Hindlimb muscle (tissue), 1 donor: Measurements from ENCODE around the gene HSFX3. TPM values are rescaled to one million over a fixed set of nuclear protein-coding genes. Genes with fewer than 3 reads are reported as not detected.
"Not testable (repeated sequence)": the region's sequence is repeated elsewhere in the genome, so short reads cannot be mapped to it uniquely, and the experiment has no call there.

Experiments used
- DNase-seq: peaks from one replicate; pipeline ENCODE4 v3.0.0-alpha.2; 2013
- polyA plus RNA-seq: library from polyadenylated mRNA; unstranded; fragments of 120-200 nt; gene quantifications from one replicate; pipeline ENCODE4 v1.2.1, GENCODE V29; 2013; ENCODE audit not compliant: insufficient read length

The HSFX3 gene
- polyA plus RNA-seq, 1 donor: 0.77 TPM

GRCh38 chrX:149545545-149546543 lies 3.9 kb downstream of the HSFX3 start:
- not testable (repeated sequence) for DNase-seq

GRCh38 chrX:149541521-149542047 lies 8.1 kb downstream of the HSFX3 start:
- no peak for DNase-seq

- DNase-seq: peak; percentile 87
These were observed 8.9 kb downstream of the HSFX3 start, which contains the start of gene EOLA1 for GRCh38 chrX:149540621-149541520. Gene EOLA1 (plus strand): TSS chrX:149541012. CDS start chrX:149545631, 4,619 bp downstream.

- DNase-seq: peak; percentile 86
These were observed 9.5 kb downstream of the HSFX3 start for GRCh38 chrX:149540131-149540620.

- peak; percentile 89 for DNase-seq
These were observed 10.2 kb downstream of the HSFX3 start for GRCh38 chrX:149539283-149540130.

- DNase-seq: not testable (repeated sequence)
These were observed 12.2 kb downstream of the HSFX3 start for GRCh38 chrX:149537474-149537873.

DNA sequence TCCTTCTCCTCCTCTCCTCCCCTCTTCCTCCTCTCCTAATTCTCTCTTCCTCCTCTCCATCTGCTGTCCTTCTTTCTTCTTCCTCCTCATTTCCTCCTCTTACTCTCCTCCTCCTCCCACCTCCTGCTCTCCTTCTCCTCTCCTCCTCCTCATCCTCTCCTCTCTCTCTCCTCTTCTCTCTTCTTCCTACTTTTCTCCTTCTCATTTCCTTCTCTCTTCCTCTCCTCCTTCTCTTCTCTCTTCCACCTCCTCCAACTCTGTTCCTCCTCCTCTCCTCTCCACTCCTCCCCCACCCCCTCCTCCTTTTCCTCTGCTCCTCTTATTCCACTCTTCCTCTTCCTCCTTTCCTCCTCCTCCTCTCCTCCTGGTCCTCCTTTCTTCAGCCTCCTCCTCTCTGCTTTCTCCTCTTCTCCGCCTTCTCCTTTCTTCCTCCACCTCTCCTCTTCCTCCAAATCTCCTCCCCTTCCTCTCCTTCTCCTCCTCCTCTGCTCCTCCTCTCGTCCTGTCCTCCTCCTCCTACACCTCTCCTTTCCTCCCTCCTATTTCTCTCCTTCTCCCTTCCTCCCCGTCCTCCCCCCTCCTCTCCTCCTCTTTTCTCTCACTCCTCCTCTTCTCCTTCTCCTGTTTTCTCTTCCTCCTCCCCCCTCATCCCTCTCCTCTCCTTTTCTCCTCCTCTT lies 14.7 kb downstream of the HSFX3 start:
- DNase-seq: not testable (repeated sequence)

DNA sequence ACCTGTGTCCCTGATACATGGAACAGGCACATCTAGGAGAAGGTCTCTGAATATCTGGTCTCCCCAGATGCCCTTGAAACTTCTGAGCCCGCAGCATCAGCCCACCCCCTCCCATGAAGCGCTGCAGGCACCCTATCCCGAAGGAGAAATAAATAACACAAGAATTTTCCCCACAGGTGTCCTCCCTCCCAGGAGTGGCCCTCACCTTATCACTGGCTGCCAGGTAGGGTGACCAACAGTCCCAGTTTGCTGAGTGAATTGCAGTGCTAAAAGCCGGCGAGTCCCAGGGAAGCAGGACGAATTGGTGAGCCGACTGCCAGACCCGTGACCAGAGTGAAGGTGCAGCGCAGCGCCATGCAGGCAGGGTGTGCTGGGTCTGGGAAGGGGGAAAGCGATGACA lies 15.7 kb downstream of the HSFX3 start:
- DNase-seq: not testable (repeated sequence)

DNA sequence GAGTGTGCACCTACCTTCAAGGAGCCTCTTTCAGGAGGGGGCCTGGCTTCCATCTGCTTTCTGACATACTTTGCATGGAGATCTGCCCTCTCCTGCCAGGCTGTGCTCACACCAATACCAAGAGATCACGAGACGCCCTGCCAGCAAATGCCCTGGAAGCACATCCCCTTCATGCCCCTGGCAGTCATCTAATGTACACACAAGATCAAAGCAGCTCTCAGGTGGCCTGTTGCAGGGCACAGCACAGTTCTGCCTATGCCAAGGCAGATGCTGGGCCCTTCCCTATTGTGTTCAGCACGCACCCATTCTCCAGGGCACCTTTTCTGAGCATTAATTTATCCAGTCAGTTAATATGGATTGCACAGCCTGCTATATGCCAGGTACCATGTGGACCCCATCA lies 16.9 kb downstream of the HSFX3 start:
- not testable (repeated sequence) for DNase-seq

- no peak for DNase-seq
These were observed 18.1 kb downstream of the HSFX3 start for GRCh38 chrX:149531599-149531998.

- DNase-seq: no peak
These were observed 21.3 kb downstream of the HSFX3 start for GRCh38 chrX:149528381-149528780.

GRCh38 chrX:149527705-149528104 lies 22.0 kb downstream of the HSFX3 start:
- DNase-seq: no peak

DNA sequence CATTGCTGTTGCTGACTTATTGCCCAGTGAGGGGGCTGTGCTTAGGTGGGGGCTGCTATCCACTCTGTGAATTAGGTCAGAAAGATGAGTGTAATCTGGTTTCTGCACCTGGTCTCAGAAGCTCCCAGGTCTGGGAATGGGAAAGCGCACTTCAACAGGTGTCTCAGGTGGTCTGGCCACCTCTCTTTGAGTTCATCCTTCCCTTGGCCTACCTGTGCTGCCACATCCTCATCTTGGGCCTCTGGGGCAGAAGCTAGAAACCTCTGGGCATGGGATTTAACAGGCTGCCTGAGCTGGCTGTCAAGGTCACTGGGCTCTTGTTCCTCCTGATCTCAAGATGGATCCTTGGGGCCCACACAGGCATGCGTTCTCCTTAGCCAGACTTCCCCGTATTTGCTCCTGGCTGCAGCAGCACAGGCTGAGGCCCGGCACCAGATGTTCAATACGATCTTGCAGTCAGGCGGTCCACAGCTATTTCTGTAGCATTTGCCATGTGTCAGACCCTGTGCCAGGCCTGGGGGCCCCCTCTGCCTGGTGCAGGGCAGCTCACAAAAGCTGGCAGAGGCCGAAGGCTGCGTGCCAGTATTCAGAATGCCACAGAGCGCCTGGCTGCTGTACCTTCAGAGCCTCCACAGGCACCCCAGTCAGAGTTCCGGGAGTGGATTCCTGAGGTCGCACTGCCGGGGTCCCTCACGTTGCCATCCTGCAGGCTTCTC lies 23.2 kb downstream of the HSFX3 start:
- DNase-seq: not testable (repeated sequence)

- DNase-seq: not testable (repeated sequence)
These were observed 23.8 kb downstream of the HSFX3 start for GRCh38 chrX:149525903-149526302.

- not testable (repeated sequence) for DNase-seq
These were observed 24.3 kb downstream of the HSFX3 start for GRCh38 chrX:149525389-149525788.

GRCh38 chrX:149522916-149523315 lies 26.8 kb downstream of the HSFX3 start:
- DNase-seq: no peak

DNA sequence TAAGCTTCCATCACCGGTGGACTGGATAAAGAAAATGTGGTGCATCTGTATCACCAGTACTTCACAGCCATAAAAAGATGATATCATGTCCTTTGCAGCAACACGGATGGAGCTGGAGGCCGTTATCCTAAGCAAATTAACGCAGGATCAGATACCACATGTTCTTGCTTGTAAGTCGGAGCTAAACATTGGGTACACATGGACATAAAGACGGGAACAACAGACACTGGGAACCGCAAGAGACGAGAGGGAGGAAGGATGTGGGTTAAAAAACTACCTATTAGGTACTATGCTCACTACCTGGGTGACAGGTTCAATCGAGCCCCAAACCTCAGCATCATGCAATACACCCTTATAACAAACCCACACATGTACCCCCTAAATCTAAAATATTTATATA lies 28.3 kb downstream of the HSFX3 start:
- DNase-seq: no peak

DNA sequence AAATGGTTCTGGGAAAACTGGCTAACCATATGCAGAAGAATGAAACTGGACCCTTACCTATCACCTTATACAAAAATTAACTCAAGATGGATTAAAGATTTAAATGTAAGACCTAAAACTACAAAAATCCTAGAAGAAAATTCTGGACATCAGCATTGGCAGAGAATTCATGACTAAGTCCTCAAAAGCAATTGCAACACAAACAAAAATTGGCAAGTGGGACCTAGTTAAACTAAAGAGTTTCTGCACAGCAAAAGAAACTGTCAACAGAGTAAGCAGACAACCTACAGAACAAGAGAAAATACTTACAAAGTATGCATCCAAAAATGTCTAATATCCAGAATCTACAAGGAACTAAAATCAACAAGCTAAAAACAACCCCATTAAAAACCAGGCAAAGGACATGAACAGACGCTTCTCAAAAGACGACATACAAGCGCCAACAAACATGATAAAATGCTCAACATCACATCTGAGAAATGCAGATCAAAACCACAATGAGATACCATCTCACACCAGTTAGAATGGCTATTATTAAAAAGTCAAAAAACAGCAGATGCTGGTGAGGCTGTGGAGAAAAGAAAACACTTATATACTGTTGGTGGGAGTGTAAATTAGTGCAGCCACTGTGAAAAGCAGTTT lies 29.0 kb downstream of the HSFX3 start:
- not testable (repeated sequence) for DNase-seq

- DNase-seq: no peak
These were observed 31.5 kb downstream of the HSFX3 start for GRCh38 chrX:149518236-149518635.

DNA sequence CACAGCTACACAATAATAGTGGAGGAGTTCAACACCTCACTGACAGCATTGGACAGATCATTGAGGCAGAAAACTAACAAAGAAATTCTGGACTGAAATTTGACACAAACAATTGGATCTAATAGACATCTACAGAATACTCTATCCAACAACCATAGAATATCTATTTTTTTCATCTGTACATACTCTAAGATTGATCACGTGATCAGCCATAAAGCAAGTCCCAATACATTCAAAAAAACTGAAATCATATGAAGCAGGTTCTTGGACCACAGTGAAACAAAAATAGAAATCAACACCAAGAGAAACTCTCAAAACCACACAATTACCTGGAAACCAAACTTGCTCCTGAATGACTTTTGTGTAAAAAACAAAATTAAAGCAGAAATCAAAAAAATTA lies 32.4 kb downstream of the HSFX3 start:
- DNase-seq: no peak
